K562 (cell line): Measurements from ENCODE around the gene TUBGCP6.

Experiments
- GABPA ChIP-seq: fragments of 200-800 bp; sonication (Bioruptor generic); conservative IDR thresholded peaks from 2 replicates; pipeline ENCODE4 v1.6.1; 2016; ENCODE audit warnings: low read depth, missing genetic modification characterization, missing compliant biosample characterization
- TF ChIP-seq, protein P1 (sequence below), 3 experiments: IDR thresholded peaks in 2 of 3; conservative IDR thresholded peaks in 1 of 3; 2 replicates each; pipeline ENCODE4 v1.5.1; 2011 to 2012; ENCODE audit warnings: low read length in 3 of 3, mild to moderate bottlenecking in 3 of 3, control low read depth in 2 of 3, improper control_type of control experiment in 1 of 3, inconsistent platforms in 1 of 3, low read depth in 1 of 3, mixed read lengths in 1 of 3, moderate library complexity in 1 of 3; ENCODE audit not compliant: insufficient read depth in 2 of 3
- TF ChIP-seq, protein P2 (sequence below): sonication (generic); formaldehyde crosslinking; IDR thresholded peaks from 2 replicates; pipeline ENCODE4 v1.9.0; 2022; ENCODE audit warnings: mild to moderate bottlenecking, missing genetic modification reagents

DNA sequence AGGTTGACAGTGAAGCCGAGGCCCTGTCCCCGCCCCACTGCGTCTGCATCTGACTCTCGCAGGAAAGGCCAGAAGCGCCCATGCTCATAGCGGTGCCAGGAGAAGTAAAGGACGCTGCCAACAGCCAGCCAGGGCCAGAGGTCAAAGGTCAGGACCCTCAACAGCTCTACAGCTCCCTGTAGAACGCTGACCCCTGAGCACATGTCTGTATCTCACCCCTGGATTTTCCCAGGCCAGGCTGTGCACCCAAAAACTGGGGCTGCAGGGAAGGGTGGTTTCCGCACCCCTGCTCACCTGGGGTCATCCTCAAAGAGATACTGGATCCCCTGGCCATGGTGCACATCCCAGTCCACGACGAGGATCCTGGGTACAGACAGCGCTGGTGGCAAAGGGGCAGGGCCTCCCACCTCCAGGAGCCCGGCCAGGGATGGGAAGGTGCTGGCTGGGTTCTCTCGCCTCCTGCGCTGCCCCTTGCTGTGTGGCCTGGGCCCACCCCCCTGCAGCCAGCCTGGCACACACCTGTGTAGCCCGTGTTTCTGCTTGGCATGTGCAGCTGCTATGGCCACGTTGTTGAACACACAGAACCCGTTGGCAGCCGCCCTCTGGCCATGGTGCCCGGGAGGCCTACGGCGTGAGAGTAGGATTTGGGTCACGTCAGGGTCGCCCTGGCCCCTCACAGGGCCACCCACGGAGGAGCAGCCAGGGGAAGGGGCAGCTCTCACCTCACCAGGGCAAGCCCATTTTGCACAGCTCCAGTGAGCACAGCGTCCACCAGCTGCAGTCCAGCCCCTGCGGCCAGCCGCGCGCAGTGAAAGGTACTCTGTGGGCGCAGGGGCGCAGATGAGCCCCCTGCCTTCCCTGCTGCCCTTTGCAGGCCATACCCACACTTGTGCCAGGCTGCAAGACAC, 4.8 kb upstream of the TUBGCP6 start:
- no peak for TF ChIP-seq GABPA
- TF ChIP-seq, protein P1, sequence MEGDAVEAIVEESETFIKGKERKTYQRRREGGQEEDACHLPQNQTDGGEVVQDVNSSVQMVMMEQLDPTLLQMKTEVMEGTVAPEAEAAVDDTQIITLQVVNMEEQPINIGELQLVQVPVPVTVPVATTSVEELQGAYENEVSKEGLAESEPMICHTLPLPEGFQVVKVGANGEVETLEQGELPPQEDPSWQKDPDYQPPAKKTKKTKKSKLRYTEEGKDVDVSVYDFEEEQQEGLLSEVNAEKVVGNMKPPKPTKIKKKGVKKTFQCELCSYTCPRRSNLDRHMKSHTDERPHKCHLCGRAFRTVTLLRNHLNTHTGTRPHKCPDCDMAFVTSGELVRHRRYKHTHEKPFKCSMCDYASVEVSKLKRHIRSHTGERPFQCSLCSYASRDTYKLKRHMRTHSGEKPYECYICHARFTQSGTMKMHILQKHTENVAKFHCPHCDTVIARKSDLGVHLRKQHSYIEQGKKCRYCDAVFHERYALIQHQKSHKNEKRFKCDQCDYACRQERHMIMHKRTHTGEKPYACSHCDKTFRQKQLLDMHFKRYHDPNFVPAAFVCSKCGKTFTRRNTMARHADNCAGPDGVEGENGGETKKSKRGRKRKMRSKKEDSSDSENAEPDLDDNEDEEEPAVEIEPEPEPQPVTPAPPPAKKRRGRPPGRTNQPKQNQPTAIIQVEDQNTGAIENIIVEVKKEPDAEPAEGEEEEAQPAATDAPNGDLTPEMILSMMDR (IDR thresholded peaks at IDR 0.05 in 2 of 3, conservative IDR thresholded peaks at IDR 0.05 in 1 of 3; ENCODE audit: insufficient read depth in 2 of 3, low read depth in 1 of 3, low read length in 3 of 3), result no peak
- TF ChIP-seq, protein P2, sequence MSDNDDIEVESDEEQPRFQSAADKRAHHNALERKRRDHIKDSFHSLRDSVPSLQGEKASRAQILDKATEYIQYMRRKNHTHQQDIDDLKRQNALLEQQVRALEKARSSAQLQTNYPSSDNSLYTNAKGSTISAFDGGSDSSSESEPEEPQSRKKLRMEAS (CRISPR knock-in tag), result no peak
